ENCODE data around the gene DPH5.

- TF ChIP-seq POLR2A (IDR thresholded peaks at IDR 0.05; ENCODE audit: low read depth) (no peak), EP300 (IDR thresholded peaks at IDR 0.05) (no peak)
- TF ChIP-seq, protein P1, sequence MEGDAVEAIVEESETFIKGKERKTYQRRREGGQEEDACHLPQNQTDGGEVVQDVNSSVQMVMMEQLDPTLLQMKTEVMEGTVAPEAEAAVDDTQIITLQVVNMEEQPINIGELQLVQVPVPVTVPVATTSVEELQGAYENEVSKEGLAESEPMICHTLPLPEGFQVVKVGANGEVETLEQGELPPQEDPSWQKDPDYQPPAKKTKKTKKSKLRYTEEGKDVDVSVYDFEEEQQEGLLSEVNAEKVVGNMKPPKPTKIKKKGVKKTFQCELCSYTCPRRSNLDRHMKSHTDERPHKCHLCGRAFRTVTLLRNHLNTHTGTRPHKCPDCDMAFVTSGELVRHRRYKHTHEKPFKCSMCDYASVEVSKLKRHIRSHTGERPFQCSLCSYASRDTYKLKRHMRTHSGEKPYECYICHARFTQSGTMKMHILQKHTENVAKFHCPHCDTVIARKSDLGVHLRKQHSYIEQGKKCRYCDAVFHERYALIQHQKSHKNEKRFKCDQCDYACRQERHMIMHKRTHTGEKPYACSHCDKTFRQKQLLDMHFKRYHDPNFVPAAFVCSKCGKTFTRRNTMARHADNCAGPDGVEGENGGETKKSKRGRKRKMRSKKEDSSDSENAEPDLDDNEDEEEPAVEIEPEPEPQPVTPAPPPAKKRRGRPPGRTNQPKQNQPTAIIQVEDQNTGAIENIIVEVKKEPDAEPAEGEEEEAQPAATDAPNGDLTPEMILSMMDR (IDR thresholded peaks at IDR 0.05), result no peak
These were observed 36.1 kb downstream of the DPH5 start for GRCh38 chr1:100989306-100990077.

Data from esophagus muscularis mucosa (tissue), 4 donors.